A549 (cell line): ENCODE data around the gene CDX1. TPM values are rescaled to one million over a fixed set of nuclear protein-coding genes. Genes with fewer than 3 reads are reported as not detected.

Experiments
- ATAC-seq, 2 experiments: fragments of 200-7000 bp in 1 of 2; fragments of >200 bp in 1 of 2; cut with Nextera tagmentation in 1 of 2; cut with Tn5 transposase in 1 of 2; 3 replicates each; pipeline versions ENCODE4 v1.8.0 to v1.9.1; 2018 to 2020; ENCODE audit warnings: mild to moderate bottlenecking in 1 of 2, moderate library complexity in 1 of 2
- CTCF ChIA-PET: fragments of 300-600 bp; sonication (Branson Sonifier 250); formaldehyde crosslinking; extraction: SDS; loops from one replicate; lab custom pipeline; 2021; ENCODE audit warnings: antibody characterized with exemption, inconsistent platforms; lab: Yijun Ruan, JAX
- POLR2A ChIA-PET: fragments of 350-600 bp; formaldehyde crosslinking; extraction: SDS; loops from one replicate; lab custom pipeline; 2021; ENCODE audit warnings: antibody characterized with exemption, inconsistent platforms; lab: Yijun Ruan, JAX
- DNase-seq, 2 experiments: peaks; one replicate each; pipeline versions ENCODE4 v3.0.0 to v3.0.0-alpha.2; 2011 to 2016; ENCODE audit warnings: low read depth in 1 of 2, low spot score in 1 of 2
- FAIRE-seq: peaks from 2 replicates; lab custom pipeline; 2011; peaks lifted over from hg19 to GRCh38; lab: Jason Lieb, UNC
- H3K27ac ChIP-seq, 2 experiments: fragments of >200 bp; sonication (Bioruptor Twin); formaldehyde crosslinking; 3 replicates each; pipeline ENCODE4 v1.5.1; 2016 to 2017
- H3K4me1 ChIP-seq: fragments of >200 bp; sonication (Bioruptor Twin); formaldehyde crosslinking; 3 replicates; pipeline ENCODE4 v1.6.1; 2016
- H3K4me2 ChIP-seq: fragments of >200 bp; sonication (Bioruptor Twin); formaldehyde crosslinking; 3 replicates; pipeline ENCODE4 v1.6.1; 2016
- H3K4me3 ChIP-seq: fragments of >200 bp; sonication (Bioruptor Twin); formaldehyde crosslinking; 3 replicates; pipeline ENCODE4 v1.5.1; 2016
- H3K9me3 ChIP-seq: fragments of >200 bp; sonication (Bioruptor Twin); formaldehyde crosslinking; 3 replicates; pipeline ENCODE4 v1.6.1; 2016
- BHLHE40 ChIP-seq: IDR thresholded peaks from 2 replicates; pipeline ENCODE4 v1.6.1; 2012; ENCODE audit warnings: low read depth, low read length, inconsistent platforms
- EHF ChIP-seq: fragments of 250-450 bp; sonication (Bioruptor Pico); IDR thresholded peaks from 2 replicates; pipeline ENCODE4 v1.5.0; 2020; ENCODE audit warnings: mild to moderate bottlenecking
- EP300 ChIP-seq, 2 experiments: fragments of >200 bp; sonication (Bioruptor Twin); formaldehyde crosslinking; IDR thresholded peaks; 2 replicates in 1 of 2; 3 replicates in 1 of 2; pipeline ENCODE4 v1.6.1; 2016 to 2017
- ESRRA ChIP-seq: fragments of 150-350 bp; IDR thresholded peaks from 2 replicates; pipeline ENCODE4 v1.6.1; 2014; ENCODE audit warnings: mild to moderate bottlenecking, low read length, borderline replicate concordance
- FOXS1 ChIP-seq: fragments of 250-450 bp; sonication (Bioruptor Pico); IDR thresholded peaks from 2 replicates; pipeline ENCODE4 v1.5.0; 2020; ENCODE audit warnings: mild to moderate bottlenecking, moderate library complexity
- HOXA7 ChIP-seq: fragments of 250-450 bp; sonication (Bioruptor Pico); IDR thresholded peaks from 2 replicates; pipeline ENCODE4 v1.5.0; 2020; ENCODE audit warnings: mild to moderate bottlenecking, moderate library complexity
- JUN ChIP-seq, 2 experiments: fragments of >200 bp; sonication (Bioruptor Twin); formaldehyde crosslinking; IDR thresholded peaks; 2 replicates in 1 of 2; 3 replicates in 1 of 2; pipeline ENCODE4 v1.6.1; 2016 to 2017
- MAFK ChIP-seq: fragments of 450-650 bp; IDR thresholded peaks from 2 replicates; pipeline ENCODE4 v1.6.1; 2014; ENCODE audit not compliant: partially characterized antibody
- NPAS2 ChIP-seq: fragments of 250-450 bp; sonication (Bioruptor Pico); IDR thresholded peaks from 2 replicates; pipeline ENCODE4 v1.8.0; 2022; ENCODE audit warnings: mild to moderate bottlenecking, moderate library complexity, borderline replicate concordance
- POLR2A ChIP-seq: IDR thresholded peaks from 2 replicates; pipeline ENCODE4 v1.6.1; 2012; ENCODE audit warnings: mild to moderate bottlenecking, low read length
- RCOR1 ChIP-seq: fragments of 150-350 bp; IDR thresholded peaks from 2 replicates; pipeline ENCODE4 v1.6.1; 2014; ENCODE audit warnings: antibody characterized with exemption, low read length, low read depth
- RFX5 ChIP-seq: fragments of 450-650 bp; IDR thresholded peaks from 2 replicates; pipeline ENCODE4 v1.7.1; 2014; ENCODE audit warnings: antibody characterized with exemption, mild to moderate bottlenecking, moderate library complexity
- ZNF302 ChIP-seq: fragments of 250-450 bp; sonication (Bioruptor Pico); IDR thresholded peaks from 2 replicates; pipeline ENCODE4 v1.9.0; 2021; ENCODE audit warnings: inconsistent platforms, mild to moderate bottlenecking, moderate library complexity
- WGBS: methylation state at CpG from one replicate; pipeline ENCODE4 v1.1.6; 2017; ENCODE audit errors: missing lambda C conversion rate; 5-methylcytosine and 5-hydroxymethylcytosine counted together
- polyA plus RNA-seq, 4 experiments: library from polyadenylated mRNA; depleted of rRNA in 3 of 4; stranded (reverse); fragments of >200 nt; fragmentation: RNase III in 1 of 4; extraction: RNeasy Plus Mini Kit Qiagen cat#74134 plus additional on column Dnase treatment in 1 of 4; gene quantifications; 2 replicates in 3 of 4; 3 replicates in 1 of 4; pipeline ENCODE4 v1.2.3, GENCODE V29; 2011 to 2017
- TF ChIP-seq, protein P1 (sequence below): fragments of 200-600 bp; sonication (generic); IDR thresholded peaks from 2 replicates; pipeline ENCODE4 v1.6.1; 2016; ENCODE audit warnings: antibody characterized with exemption, mild to moderate bottlenecking, moderate library complexity
- TF ChIP-seq, protein P2 (sequence below): fragments of 150-350 bp; IDR thresholded peaks from 2 replicates; pipeline ENCODE4 v1.6.1; 2014; ENCODE audit warnings: low read depth, mild to moderate bottlenecking, low read length
- TF ChIP-seq, protein P3 (sequence below): fragments of >200 bp; sonication (Bioruptor Twin); formaldehyde crosslinking; IDR thresholded peaks from 3 replicates; pipeline ENCODE4 v1.6.1; 2016
- TF ChIP-seq, protein P4 (sequence below): IDR thresholded peaks from 2 replicates; pipeline ENCODE4 v1.6.1; 2012
- TF ChIP-seq, protein P5 (sequence below): fragments of 250-450 bp; sonication (Bioruptor Pico); IDR thresholded peaks from 2 replicates; pipeline ENCODE4 v1.5.0; 2020; ENCODE audit warnings: low read depth, mild to moderate bottlenecking, moderate library complexity
- TF ChIP-seq, protein P6 (sequence below): IDR thresholded peaks from 2 replicates; pipeline ENCODE4 v1.6.1; 2012
- TF ChIP-seq, protein P7 (sequence below): fragments of 250-450 bp; sonication (Bioruptor Pico); IDR thresholded peaks from 2 replicates; pipeline ENCODE4 v1.5.0; 2021; ENCODE audit warnings: mild to moderate bottlenecking, moderate library complexity, borderline replicate concordance

The CDX1 gene
- polyA plus RNA-seq, 2 of the 4 experiments (the other 2 are of a cell fraction): not detected

DNA sequence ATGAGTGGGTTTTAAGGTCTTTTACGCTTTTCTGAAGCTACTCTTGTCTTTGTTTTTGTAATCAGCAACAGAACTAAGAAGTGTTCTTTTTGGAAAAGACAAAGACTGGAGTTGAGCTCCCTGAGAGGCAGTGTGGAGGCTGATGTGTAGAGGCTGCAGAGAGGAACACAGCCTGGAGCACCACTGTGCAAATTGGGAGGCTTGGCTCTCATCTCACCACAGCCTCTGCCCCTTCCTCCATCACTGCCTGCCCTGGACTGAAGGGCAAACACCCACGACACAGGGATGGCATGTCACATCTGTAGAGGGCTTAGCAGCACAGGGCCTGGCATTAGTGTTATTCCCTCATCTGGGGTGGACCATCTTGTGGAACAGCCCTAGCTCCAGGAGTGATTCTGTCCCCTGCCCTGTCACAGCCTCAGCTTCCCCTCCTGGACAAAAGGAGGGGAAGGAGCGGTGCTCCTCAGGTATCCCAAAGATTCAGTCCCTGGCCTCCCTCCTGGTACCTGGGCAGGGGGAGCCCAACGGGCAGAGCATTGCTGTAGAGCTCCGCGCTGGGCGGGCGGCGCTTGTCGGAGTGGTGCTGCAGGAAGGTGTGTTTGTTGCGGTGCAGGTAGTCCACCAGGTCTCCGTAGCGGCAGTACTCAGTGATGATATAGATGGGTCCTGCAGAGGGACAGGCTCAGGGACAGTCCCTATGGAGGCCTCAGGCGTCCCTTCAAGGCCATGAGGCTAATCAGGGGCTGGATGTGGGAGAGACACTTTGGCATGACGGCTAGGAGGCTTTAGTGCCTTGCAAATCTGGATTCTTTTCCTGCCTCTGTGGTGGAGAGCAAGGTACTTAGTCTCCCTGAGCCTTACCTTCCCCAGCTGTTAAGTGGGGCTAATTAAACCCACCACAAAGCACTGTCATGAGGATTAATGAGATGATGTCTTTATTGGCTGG is 43.8 kb upstream of the CDX1 start (continued):
- TF ChIP-seq, protein P1, sequence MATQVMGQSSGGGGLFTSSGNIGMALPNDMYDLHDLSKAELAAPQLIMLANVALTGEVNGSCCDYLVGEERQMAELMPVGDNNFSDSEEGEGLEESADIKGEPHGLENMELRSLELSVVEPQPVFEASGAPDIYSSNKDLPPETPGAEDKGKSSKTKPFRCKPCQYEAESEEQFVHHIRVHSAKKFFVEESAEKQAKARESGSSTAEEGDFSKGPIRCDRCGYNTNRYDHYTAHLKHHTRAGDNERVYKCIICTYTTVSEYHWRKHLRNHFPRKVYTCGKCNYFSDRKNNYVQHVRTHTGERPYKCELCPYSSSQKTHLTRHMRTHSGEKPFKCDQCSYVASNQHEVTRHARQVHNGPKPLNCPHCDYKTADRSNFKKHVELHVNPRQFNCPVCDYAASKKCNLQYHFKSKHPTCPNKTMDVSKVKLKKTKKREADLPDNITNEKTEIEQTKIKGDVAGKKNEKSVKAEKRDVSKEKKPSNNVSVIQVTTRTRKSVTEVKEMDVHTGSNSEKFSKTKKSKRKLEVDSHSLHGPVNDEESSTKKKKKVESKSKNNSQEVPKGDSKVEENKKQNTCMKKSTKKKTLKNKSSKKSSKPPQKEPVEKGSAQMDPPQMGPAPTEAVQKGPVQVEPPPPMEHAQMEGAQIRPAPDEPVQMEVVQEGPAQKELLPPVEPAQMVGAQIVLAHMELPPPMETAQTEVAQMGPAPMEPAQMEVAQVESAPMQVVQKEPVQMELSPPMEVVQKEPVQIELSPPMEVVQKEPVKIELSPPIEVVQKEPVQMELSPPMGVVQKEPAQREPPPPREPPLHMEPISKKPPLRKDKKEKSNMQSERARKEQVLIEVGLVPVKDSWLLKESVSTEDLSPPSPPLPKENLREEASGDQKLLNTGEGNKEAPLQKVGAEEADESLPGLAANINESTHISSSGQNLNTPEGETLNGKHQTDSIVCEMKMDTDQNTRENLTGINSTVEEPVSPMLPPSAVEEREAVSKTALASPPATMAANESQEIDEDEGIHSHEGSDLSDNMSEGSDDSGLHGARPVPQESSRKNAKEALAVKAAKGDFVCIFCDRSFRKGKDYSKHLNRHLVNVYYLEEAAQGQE: no peak
- TF ChIP-seq, protein P2, sequence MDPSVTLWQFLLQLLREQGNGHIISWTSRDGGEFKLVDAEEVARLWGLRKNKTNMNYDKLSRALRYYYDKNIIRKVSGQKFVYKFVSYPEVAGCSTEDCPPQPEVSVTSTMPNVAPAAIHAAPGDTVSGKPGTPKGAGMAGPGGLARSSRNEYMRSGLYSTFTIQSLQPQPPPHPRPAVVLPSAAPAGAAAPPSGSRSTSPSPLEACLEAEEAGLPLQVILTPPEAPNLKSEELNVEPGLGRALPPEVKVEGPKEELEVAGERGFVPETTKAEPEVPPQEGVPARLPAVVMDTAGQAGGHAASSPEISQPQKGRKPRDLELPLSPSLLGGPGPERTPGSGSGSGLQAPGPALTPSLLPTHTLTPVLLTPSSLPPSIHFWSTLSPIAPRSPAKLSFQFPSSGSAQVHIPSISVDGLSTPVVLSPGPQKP: no peak
- TF ChIP-seq NPAS2 (CRISPR knock-in tag): no peak

DNA sequence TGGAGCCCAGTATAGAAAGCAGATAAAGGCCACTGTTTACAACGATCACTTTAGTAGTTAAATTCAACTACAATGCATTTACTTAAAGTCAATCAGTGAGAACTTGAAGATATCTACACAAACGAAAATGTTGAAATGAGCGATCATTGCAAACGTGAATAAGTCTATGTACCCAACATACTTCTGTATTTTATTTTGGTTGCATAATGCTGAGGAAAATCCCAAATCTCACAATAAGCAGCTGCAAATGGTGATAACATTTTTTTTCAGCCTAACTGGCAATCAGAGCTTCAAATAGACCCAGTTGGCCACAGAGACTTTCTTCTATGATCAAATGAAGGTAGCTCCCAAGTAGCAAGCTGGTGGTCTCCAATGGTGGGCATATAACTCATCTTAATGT is 43.0 kb upstream of the CDX1 start:
- no peak for TF ChIP-seq HOXA7 (CRISPR knock-in tag)
- TF ChIP-seq, protein P3, sequence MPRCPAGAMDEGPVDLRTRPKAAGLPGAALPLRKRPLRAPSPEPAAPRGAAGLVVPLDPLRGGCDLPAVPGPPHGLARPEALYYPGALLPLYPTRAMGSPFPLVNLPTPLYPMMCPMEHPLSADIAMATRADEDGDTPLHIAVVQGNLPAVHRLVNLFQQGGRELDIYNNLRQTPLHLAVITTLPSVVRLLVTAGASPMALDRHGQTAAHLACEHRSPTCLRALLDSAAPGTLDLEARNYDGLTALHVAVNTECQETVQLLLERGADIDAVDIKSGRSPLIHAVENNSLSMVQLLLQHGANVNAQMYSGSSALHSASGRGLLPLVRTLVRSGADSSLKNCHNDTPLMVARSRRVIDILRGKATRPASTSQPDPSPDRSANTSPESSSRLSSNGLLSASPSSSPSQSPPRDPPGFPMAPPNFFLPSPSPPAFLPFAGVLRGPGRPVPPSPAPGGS: no peak
- no peak for TF ChIP-seq JUN (IDR thresholded peaks at IDR 0.05)
- TF ChIP-seq BHLHE40: no peak
- no peak for TF ChIP-seq EP300 (IDR thresholded peaks at IDR 0.05)
- no peak for TF ChIP-seq RCOR1
- TF ChIP-seq RFX5: no peak
- TF ChIP-seq, protein P4, sequence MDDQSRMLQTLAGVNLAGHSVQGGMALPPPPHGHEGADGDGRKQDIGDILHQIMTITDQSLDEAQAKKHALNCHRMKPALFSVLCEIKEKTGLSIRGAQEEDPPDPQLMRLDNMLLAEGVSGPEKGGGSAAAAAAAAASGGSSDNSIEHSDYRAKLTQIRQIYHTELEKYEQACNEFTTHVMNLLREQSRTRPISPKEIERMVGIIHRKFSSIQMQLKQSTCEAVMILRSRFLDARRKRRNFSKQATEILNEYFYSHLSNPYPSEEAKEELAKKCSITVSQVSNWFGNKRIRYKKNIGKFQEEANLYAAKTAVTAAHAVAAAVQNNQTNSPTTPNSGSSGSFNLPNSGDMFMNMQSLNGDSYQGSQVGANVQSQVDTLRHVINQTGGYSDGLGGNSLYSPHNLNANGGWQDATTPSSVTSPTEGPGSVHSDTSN: no peak
- no peak for TF ChIP-seq MAFK
- TF ChIP-seq POLR2A: no peak
- TF ChIP-seq, protein P2: no peak
- no peak for TF ChIP-seq FOXS1 (CRISPR knock-in tag)
- TF ChIP-seq EHF: no peak
- TF ChIP-seq, protein P5, sequence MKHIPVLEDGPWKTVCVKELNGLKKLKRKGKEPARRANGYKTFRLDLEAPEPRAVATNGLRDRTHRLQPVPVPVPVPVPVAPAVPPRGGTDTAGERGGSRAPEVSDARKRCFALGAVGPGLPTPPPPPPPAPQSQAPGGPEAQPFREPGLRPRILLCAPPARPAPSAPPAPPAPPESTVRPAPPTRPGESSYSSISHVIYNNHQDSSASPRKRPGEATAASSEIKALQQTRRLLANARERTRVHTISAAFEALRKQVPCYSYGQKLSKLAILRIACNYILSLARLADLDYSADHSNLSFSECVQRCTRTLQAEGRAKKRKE (CRISPR knock-in tag): no peak
- TF ChIP-seq, protein P6, sequence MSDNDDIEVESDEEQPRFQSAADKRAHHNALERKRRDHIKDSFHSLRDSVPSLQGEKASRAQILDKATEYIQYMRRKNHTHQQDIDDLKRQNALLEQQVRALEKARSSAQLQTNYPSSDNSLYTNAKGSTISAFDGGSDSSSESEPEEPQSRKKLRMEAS: no peak
- TF ChIP-seq ESRRA: no peak
- TF ChIP-seq ZNF302 (CRISPR knock-in tag): no peak
- TF ChIP-seq, protein P7, sequence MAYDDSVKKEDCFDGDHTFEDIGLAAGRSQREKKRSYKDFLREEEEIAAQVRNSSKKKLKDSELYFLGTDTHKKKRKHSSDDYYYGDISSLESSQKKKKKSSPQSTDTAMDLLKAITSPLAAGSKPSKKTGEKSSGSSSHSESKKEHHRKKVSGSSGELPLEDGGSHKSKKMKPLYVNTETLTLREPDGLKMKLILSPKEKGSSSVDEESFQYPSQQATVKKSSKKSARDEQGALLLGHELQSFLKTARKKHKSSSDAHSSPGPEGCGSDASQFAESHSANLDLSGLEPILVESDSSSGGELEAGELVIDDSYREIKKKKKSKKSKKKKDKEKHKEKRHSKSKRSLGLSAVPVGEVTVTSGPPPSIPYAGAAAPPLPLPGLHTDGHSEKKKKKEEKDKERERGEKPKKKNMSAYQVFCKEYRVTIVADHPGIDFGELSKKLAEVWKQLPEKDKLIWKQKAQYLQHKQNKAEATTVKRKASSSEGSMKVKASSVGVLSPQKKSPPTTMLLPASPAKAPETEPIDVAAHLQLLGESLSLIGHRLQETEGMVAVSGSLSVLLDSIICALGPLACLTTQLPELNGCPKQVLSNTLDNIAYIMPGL (CRISPR knock-in tag): no peak
- Histone ChIP-seq H3K27ac (no peak overlapping the region), H3K4me3 (no peak overlapping the region), H3K4me2 (no peak overlapping the region), H3K9me3 (no peaks in the 10 kb centered on the region), H3K4me1 (0 out of 3 replicates have a peak, but pooled peaks cover 7% of the 10 kb centered on the region)
- POLR2A ChIA-PET: no interaction called here
- DNase-seq: no peak
- FAIRE-seq: no peak
- CTCF ChIA-PET: interaction anchor here (0.6 to 11.7 kb wide), 8 partner anchors 13 to 448 kb away, joined by 3 to 82 read pairs (median 6); no protein-coding TSS in a partner anchor
- no peak for ATAC-seq
- 54% methylated on average over 4 of the region's 4 CpGs for WGBS
